T-helper 1 cell treated with Interleukin-12 subunit alpha and Interleukin-12 subunit beta and Interleukin-4 antibody, amounts not matched to agents 30 μg/mL and 1 μg/mL, for 36 hours (primary cell): ENCODE measurements around the gene ARIH2.
A peak's percentile ranks its signal among the peaks of the same experiment; 100 is the strongest.
"Not testable (repeated sequence)": the region's sequence is repeated elsewhere in the genome, so short reads cannot be mapped to it uniquely, and the experiment has no call there.

ENCODE experiments used
- H3K27ac Mint-ChIP-seq: one replicate; pipeline ENCODE4 v1.8.0; 2021; ENCODE audit warnings: mild to moderate bottlenecking, mixed read lengths
- H3K27me3 Mint-ChIP-seq: one replicate; pipeline ENCODE4 v1.8.0; 2021; ENCODE audit warnings: low read depth, mixed read lengths
- H3K36me3 Mint-ChIP-seq: one replicate; pipeline ENCODE4 v1.8.0; 2021; ENCODE audit warnings: low read depth, mixed read lengths
- H3K4me1 Mint-ChIP-seq: one replicate; pipeline ENCODE4 v1.8.0; 2021; ENCODE audit warnings: low read depth, mixed read lengths
- H3K4me3 Mint-ChIP-seq: one replicate; pipeline ENCODE4 v1.8.0; 2021; ENCODE audit warnings: mild to moderate bottlenecking, moderate library complexity, mixed read lengths
- H3K9me3 Mint-ChIP-seq: one replicate; pipeline ENCODE4 v1.8.0; 2021; ENCODE audit warnings: mixed read lengths

The ARIH2 gene

GRCh38 chr3:48907026-48907425, 11.6 kb upstream of the ARIH2 start:
- H3K9me3 Mint-ChIP-seq, H3K27me3 Mint-ChIP-seq, H3K4me3 Mint-ChIP-seq, H3K4me1 Mint-ChIP-seq, H3K27ac Mint-ChIP-seq, H3K36me3 Mint-ChIP-seq: not testable (repeated sequence)

- Mint-ChIP-seq H3K4me3 (no peak overlapping the region), H3K9me3 (no peaks in the 10 kb centered on the region), H3K27ac (peak overlapping the region; percentile 49), H3K36me3 (peaks cover 9% of the 10 kb centered on the region), H3K27me3 (no peaks in the 10 kb centered on the region), H3K4me1 (peaks cover 15% of the 10 kb centered on the region)
Measured at GRCh38 chr3:48915296-48915695, 3.3 kb upstream of the ARIH2 start.

GRCh38 chr3:48919215-48920138, 835 bp downstream of the ARIH2 start:
- peaks cover 17% of the 10 kb centered on the region for H3K36me3 Mint-ChIP-seq
- no peaks in the 10 kb centered on the region for H3K27me3 Mint-ChIP-seq
- H3K4me1 Mint-ChIP-seq = peaks cover 23% of the 10 kb centered on the region
- H3K9me3 Mint-ChIP-seq = no peaks in the 10 kb centered on the region
- peak overlapping the region; percentile 93 for H3K4me3 Mint-ChIP-seq
- H3K27ac Mint-ChIP-seq = peak overlapping the region; percentile 98

- Mint-ChIP-seq H3K36me3 (peaks cover 46% of the 10 kb centered on the region), H3K27ac (peak overlapping the region; percentile 79), H3K4me3 (peak overlapping the region; percentile 63), H3K27me3 (no peaks in the 10 kb centered on the region), H3K4me1 (peaks cover 52% of the 10 kb centered on the region), H3K9me3 (no peaks in the 10 kb centered on the region)
Measured at GRCh38 chr3:48926425-48927392, 8.1 kb downstream of the ARIH2 start.

- Mint-ChIP-seq H3K27ac (peak overlapping the region; percentile 79), H3K4me3 (peak overlapping the region; percentile 4), H3K4me1 (peaks cover 58% of the 10 kb centered on the region), H3K36me3 (peaks cover 52% of the 10 kb centered on the region), H3K27me3 (no peaks in the 10 kb centered on the region), H3K9me3 (no peaks in the 10 kb centered on the region)
Measured at GRCh38 chr3:48927928-48928327, 9.3 kb downstream of the ARIH2 start.

- Mint-ChIP-seq H3K4me3 (peak overlapping the region; percentile 52), H3K27ac (peak overlapping the region; percentile 79), H3K9me3 (no peaks in the 10 kb centered on the region), H3K4me1 (peaks cover 58% of the 10 kb centered on the region), H3K27me3 (no peaks in the 10 kb centered on the region), H3K36me3 (peaks cover 52% of the 10 kb centered on the region)
Measured at GRCh38 chr3:48928679-48929078, 10.0 kb downstream of the ARIH2 start.

GRCh38 chr3:48929358-48930035, 10.9 kb downstream of the ARIH2 start:
- H3K4me1 Mint-ChIP-seq = peaks cover 58% of the 10 kb centered on the region
- peak overlapping the region; percentile 3 for H3K27ac Mint-ChIP-seq
- peaks cover 56% of the 10 kb centered on the region for H3K36me3 Mint-ChIP-seq
- H3K27me3 Mint-ChIP-seq = no peaks in the 10 kb centered on the region
- no peaks in the 10 kb centered on the region for H3K9me3 Mint-ChIP-seq
- peak overlapping the region; percentile 9 for H3K4me3 Mint-ChIP-seq

GRCh38 chr3:48930590-48930989, 11.9 kb downstream of the ARIH2 start:
- H3K36me3 Mint-ChIP-seq = peaks cover 58% of the 10 kb centered on the region
- H3K4me3 Mint-ChIP-seq = no peak overlapping the region
- H3K9me3 Mint-ChIP-seq = no peaks in the 10 kb centered on the region
- H3K27ac Mint-ChIP-seq = no peak overlapping the region
- H3K4me1 Mint-ChIP-seq = peaks cover 62% of the 10 kb centered on the region
- H3K27me3 Mint-ChIP-seq = no peaks in the 10 kb centered on the region

- H3K4me3 Mint-ChIP-seq = no peak overlapping the region
- H3K36me3 Mint-ChIP-seq = peaks cover 53% of the 10 kb centered on the region
- no peaks in the 10 kb centered on the region for H3K27me3 Mint-ChIP-seq
- H3K9me3 Mint-ChIP-seq = no peaks in the 10 kb centered on the region
- H3K4me1 Mint-ChIP-seq = peaks cover 52% of the 10 kb centered on the region
- no peak overlapping the region for H3K27ac Mint-ChIP-seq
Measured at GRCh38 chr3:48931944-48932580, 13.4 kb downstream of the ARIH2 start.

- H3K27ac Mint-ChIP-seq = no peak overlapping the region
- no peaks in the 10 kb centered on the region for H3K9me3 Mint-ChIP-seq
- H3K27me3 Mint-ChIP-seq = no peaks in the 10 kb centered on the region
- H3K4me1 Mint-ChIP-seq = peaks cover 41% of the 10 kb centered on the region
- H3K36me3 Mint-ChIP-seq = peaks cover 43% of the 10 kb centered on the region
- no peak overlapping the region for H3K4me3 Mint-ChIP-seq
Measured at GRCh38 chr3:48934333-48934991, 15.8 kb downstream of the ARIH2 start.

GRCh38 chr3:48935530-48935929, 16.9 kb downstream of the ARIH2 start:
- H3K4me1 Mint-ChIP-seq = peaks cover 35% of the 10 kb centered on the region
- H3K36me3 Mint-ChIP-seq = peaks cover 39% of the 10 kb centered on the region
- no peaks in the 10 kb centered on the region for H3K9me3 Mint-ChIP-seq
- H3K4me3 Mint-ChIP-seq = no peak overlapping the region
- no peaks in the 10 kb centered on the region for H3K27me3 Mint-ChIP-seq
- no peak overlapping the region for H3K27ac Mint-ChIP-seq

- H3K27me3 Mint-ChIP-seq = no peaks in the 10 kb centered on the region
- peaks cover 31% of the 10 kb centered on the region for H3K36me3 Mint-ChIP-seq
- H3K9me3 Mint-ChIP-seq = no peaks in the 10 kb centered on the region
- peaks cover 26% of the 10 kb centered on the region for H3K4me1 Mint-ChIP-seq
- H3K27ac Mint-ChIP-seq = no peak overlapping the region
- no peak overlapping the region for H3K4me3 Mint-ChIP-seq
Measured at GRCh38 chr3:48938156-48938555, 19.5 kb downstream of the ARIH2 start.

GRCh38 chr3:48938689-48939088, 20.0 kb downstream of the ARIH2 start:
- H3K36me3 Mint-ChIP-seq = peaks cover 32% of the 10 kb centered on the region
- no peaks in the 10 kb centered on the region for H3K9me3 Mint-ChIP-seq
- H3K27me3 Mint-ChIP-seq = no peaks in the 10 kb centered on the region
- peak overlapping the region; percentile 35 for H3K27ac Mint-ChIP-seq
- H3K4me1 Mint-ChIP-seq = peaks cover 28% of the 10 kb centered on the region
- H3K4me3 Mint-ChIP-seq = no peak overlapping the region
